PC-3 (cell line): ENCODE results near the gene PGBD2. TPM values are rescaled to one million over a fixed set of nuclear protein-coding genes. Genes with fewer than 3 reads are reported as not detected.
A peak's percentile ranks its signal among the peaks of the same experiment; 100 is the strongest.

ENCODE experiments used
- ATAC-seq: fragments of 200-7000 bp; cut with Tn5 transposase; 2 replicates; pipeline ENCODE4 v1.9.1; 2020; ENCODE audit warnings: mild to moderate bottlenecking, moderate library complexity
- BruUV-seq: library from RNA; stranded (reverse); fragments of 400-500 nt; replicated peaks from 2 replicates; lab custom pipeline; 2021; lab: Mats Ljungman, UMichigan
- CTCF ChIA-PET: fragments of 300-600 bp; sonication (Branson Sonifier 250); formaldehyde crosslinking; loops from one replicate; lab custom pipeline; 2022; ENCODE audit warnings: antibody characterized with exemption; lab: Charles Lee
- POLR2A ChIA-PET: fragments of 300-600 bp; sonication (Branson Sonifier 250); formaldehyde crosslinking; loops from one replicate; lab custom pipeline; 2022; ENCODE audit warnings: antibody characterized with exemption; ENCODE audit not compliant: unreplicated experiment; lab: Charles Lee
- DNase-seq: peaks from one replicate; pipeline ENCODE4 v3.0.0-alpha.2; 2015
- H2AFZ ChIP-seq: fragments of 300-600 bp; sonication (generic); 2 replicates; pipeline ENCODE4 v1.6.0; 2016; ENCODE audit warnings: antibody characterized with exemption, low read length
- H3F3A ChIP-seq: fragments of 300-600 bp; sonication (generic); one replicate; pipeline ENCODE4 v1.6.0; 2017; ENCODE audit warnings: antibody characterized with exemption, low read length, control low read depth, mild to moderate bottlenecking; ENCODE audit not compliant: unreplicated experiment
- H3K27ac ChIP-seq: fragments of 300-600 bp; sonication (generic); 2 replicates; pipeline ENCODE4 v1.5.1; 2016; ENCODE audit warnings: mild to moderate bottlenecking, low read length
- H3K27me3 ChIP-seq: fragments of 300-600 bp; sonication (generic); 2 replicates; pipeline ENCODE4 v1.6.1; 2016; ENCODE audit warnings: low read length, mixed read lengths
- H3K36me3 ChIP-seq: fragments of 300-600 bp; sonication (generic); 2 replicates; pipeline ENCODE4 v1.6.1; 2016; ENCODE audit warnings: low read depth, mixed run types, low read length, mixed read lengths
- H3K4me1 ChIP-seq: fragments of 300-600 bp; sonication (generic); 2 replicates; pipeline ENCODE4 v1.5.1; 2016; ENCODE audit warnings: low read length; ENCODE audit not compliant: insufficient read depth
- H3K4me2 ChIP-seq: fragments of 300-600 bp; sonication (generic); 2 replicates; pipeline ENCODE4 v1.6.0; 2016; ENCODE audit warnings: low read length
- H3K4me3 ChIP-seq: fragments of 300-600 bp; sonication (generic); 2 replicates; pipeline ENCODE4 v1.5.1; 2016; ENCODE audit warnings: mild to moderate bottlenecking, low read length, mixed read lengths
- H3K79me2 ChIP-seq: fragments of 300-600 bp; sonication (generic); 2 replicates; pipeline ENCODE4 v1.6.1; 2017; ENCODE audit warnings: low read length, mixed read lengths
- H3K9ac ChIP-seq: fragments of 300-600 bp; sonication (generic); 2 replicates; pipeline ENCODE4 v1.6.0; 2016; ENCODE audit warnings: mild to moderate bottlenecking, low read length
- H3K9me2 ChIP-seq: fragments of 300-600 bp; sonication (generic); replicated peaks from 2 replicates; pipeline ENCODE4 v1.6.1; 2016; ENCODE audit warnings: mixed run types, low read length, mixed read lengths
- H3K9me3 ChIP-seq: fragments of 300-600 bp; sonication (generic); 2 replicates; pipeline ENCODE4 v1.6.1; 2016; ENCODE audit warnings: low read length, mixed read lengths
- H4K20me1 ChIP-seq: fragments of 300-600 bp; sonication (generic); 2 replicates; pipeline ENCODE4 v1.6.1; 2016; ENCODE audit warnings: low read length, mixed read lengths
- EZH2 ChIP-seq: fragments of 300-600 bp; sonication (generic); IDR thresholded peaks from one replicate; pipeline ENCODE4 v1.6.1; 2017; ENCODE audit warnings: antibody characterized with exemption, mild to moderate bottlenecking, low read length; ENCODE audit not compliant: unreplicated experiment
- EZH2phosphoT487 ChIP-seq: fragments of 300-600 bp; sonication (generic); IDR thresholded peaks from 2 replicates; pipeline ENCODE4 v1.6.1; 2018; ENCODE audit warnings: mild to moderate bottlenecking, antibody characterized with exemption, low read length, borderline replicate concordance
- intact Hi-C: fragments of 100-400 bp; cut with micrococcal nuclease; formaldehyde crosslinking; loops from 2 replicates; pipeline ENCODE4 v1.9.0; 2023
- total RNA-seq: library from RNA; depleted of rRNA; stranded (reverse); fragments of >200 nt; gene quantifications from 2 replicates; pipeline ENCODE4 v1.2.3, GENCODE V29; 2014
- TF ChIP-seq, protein P1 (sequence below): fragments of 300-600 bp; sonication (generic); conservative IDR thresholded peaks from 2 replicates; pipeline ENCODE4 v1.5.1; 2017; ENCODE audit warnings: antibody characterized with exemption, low read depth, mild to moderate bottlenecking, low read length

The PGBD2 gene
- total RNA-seq, 1 experiment from 2014 or later: 6.5 TPM

DNA sequence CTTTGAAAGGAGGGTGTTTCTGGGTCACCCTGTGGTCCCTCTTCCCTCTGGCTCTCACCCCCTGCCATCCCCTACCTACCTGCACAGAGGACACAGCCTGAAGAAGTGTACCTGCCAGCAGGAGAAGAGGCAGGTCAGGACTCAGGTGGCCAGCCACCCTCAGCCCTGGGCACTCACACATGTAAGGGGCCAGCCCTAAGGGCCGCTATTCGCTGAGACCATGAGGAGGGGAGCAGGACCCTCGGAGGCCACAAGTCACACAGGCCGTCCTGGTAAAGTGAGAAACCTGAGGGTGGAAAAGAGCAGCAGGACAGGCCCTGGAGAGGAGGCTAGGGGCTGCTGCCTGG, 48.3 kb upstream of the PGBD2 start:
- ATAC-seq (peak; percentile 3), DNase-seq (no peak)
- no peaks in the 10 kb centered on the region for H3K9me2 ChIP-seq
- H3F3A ChIP-seq: no peaks in the 10 kb centered on the region
- H3K9ac ChIP-seq: peak overlapping the region; percentile 88
- H3K79me2 ChIP-seq: peaks cover 31% of the 10 kb centered on the region
- no peaks in the 10 kb centered on the region for H3K9me3 ChIP-seq
- H2AFZ ChIP-seq: peak overlapping the region; percentile 91
- no peaks in the 10 kb centered on the region for H3K27me3 ChIP-seq
- H3K27ac ChIP-seq: peak overlapping the region; percentile 58
- intact Hi-C loops: loop anchor here (1.0 kb wide), 2 partner anchors 19 to 31 kb away; partner anchors contain the start of gene ZNF672
- H3K36me3 ChIP-seq: peaks cover 28% of the 10 kb centered on the region
- ChIA-PET CTCF (interaction anchor here (1.5 kb wide), 1 partner anchor 15 kb away, joined by 6 read pairs; no protein-coding TSS in a partner anchor), POLR2A (no interaction called here)
- peak overlapping the region; percentile 75 for H3K4me3 ChIP-seq
- H3K4me1 ChIP-seq: peaks cover 32% of the 10 kb centered on the region
- no TSS peak for BruUV-seq
- H3K4me2 ChIP-seq: peak overlapping the region; percentile 89
- no peaks in the 10 kb centered on the region for H4K20me1 ChIP-seq
- TF ChIP-seq EZH2 (no peak), EZH2phosphoT487 (no peak)
- TF ChIP-seq, protein P1, sequence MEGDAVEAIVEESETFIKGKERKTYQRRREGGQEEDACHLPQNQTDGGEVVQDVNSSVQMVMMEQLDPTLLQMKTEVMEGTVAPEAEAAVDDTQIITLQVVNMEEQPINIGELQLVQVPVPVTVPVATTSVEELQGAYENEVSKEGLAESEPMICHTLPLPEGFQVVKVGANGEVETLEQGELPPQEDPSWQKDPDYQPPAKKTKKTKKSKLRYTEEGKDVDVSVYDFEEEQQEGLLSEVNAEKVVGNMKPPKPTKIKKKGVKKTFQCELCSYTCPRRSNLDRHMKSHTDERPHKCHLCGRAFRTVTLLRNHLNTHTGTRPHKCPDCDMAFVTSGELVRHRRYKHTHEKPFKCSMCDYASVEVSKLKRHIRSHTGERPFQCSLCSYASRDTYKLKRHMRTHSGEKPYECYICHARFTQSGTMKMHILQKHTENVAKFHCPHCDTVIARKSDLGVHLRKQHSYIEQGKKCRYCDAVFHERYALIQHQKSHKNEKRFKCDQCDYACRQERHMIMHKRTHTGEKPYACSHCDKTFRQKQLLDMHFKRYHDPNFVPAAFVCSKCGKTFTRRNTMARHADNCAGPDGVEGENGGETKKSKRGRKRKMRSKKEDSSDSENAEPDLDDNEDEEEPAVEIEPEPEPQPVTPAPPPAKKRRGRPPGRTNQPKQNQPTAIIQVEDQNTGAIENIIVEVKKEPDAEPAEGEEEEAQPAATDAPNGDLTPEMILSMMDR: no peak

DNA sequence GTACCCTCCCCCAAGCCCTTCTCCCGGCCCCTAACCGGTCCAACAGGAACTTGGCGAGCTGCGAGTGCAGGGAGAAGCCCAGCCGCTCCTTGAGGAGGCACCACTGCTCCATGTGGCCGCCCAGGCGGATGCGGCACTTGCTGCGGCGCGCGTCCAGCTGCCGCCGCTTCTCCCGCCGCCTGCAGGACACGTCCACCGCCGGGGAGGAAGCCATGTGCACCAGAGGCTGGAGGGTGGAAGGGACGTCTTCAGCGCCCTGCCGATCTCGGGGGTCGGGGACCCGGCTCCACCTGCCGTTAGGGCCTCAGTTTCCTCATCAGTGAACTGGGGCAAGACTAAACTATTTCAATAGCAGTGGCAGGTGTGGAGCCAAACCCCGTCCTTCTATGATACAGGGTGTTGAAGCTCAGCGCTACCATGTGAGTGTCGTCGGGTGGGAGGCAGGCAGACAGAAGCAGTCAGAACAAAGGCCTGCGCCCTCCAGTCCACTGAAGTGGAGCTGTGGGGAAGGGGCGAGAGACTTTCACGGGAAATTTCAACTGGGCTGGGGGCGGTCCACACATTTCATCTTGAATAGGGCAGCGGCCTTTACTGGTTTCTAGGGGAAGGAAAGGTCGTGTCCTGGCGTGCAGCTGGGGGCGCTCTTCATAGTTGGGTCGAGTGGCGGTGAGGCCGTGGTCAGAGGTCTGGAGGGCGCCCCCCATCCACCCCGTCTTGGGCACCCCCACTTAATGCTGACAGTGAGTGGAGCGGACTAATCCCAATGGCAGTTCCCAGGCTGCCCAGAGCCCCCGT, 47.7 kb upstream of the PGBD2 start:
- H3F3A ChIP-seq: no peaks in the 10 kb centered on the region
- ChIA-PET POLR2A (interaction anchor here (0.6 to 1.0 kb wide), 3 partner anchors 10 to 1001 kb away, joined by 4 read pairs; partner anchors contain the start of genes TRIM58 and ZNF672), CTCF (interaction anchor here (0.8 to 1.5 kb wide), 3 partner anchors 15 to 33 kb away, joined by 3 to 12 read pairs (median 6); no protein-coding TSS in a partner anchor)
- H2AFZ ChIP-seq: peak overlapping the region; percentile 91
- H3K27me3 ChIP-seq: no peaks in the 10 kb centered on the region
- peaks cover 34% of the 10 kb centered on the region for H3K4me1 ChIP-seq
- no peaks in the 10 kb centered on the region for H3K9me3 ChIP-seq
- H3K9me2 ChIP-seq: no peaks in the 10 kb centered on the region
- peaks cover 31% of the 10 kb centered on the region for H3K79me2 ChIP-seq
- peak overlapping the region; percentile 58 for H3K27ac ChIP-seq
- peak overlapping the region; percentile 88 for H3K9ac ChIP-seq
- peak; percentile 91 for DNase-seq
- H3K4me3 ChIP-seq: peak overlapping the region; percentile 75
- H4K20me1 ChIP-seq: no peaks in the 10 kb centered on the region
- ATAC-seq: peak; percentile 54
- peak overlapping the region; percentile 89 for H3K4me2 ChIP-seq
- H3K36me3 ChIP-seq: peaks cover 23% of the 10 kb centered on the region
- BruUV-seq: TSS peak; percentile 54
- intact Hi-C loops: loop anchor here (1.0 kb wide), 2 partner anchors 20 to 32 kb away; partner anchors contain the start of gene ZNF672
- TF ChIP-seq, protein P1: peak; percentile 70
- TF ChIP-seq EZH2phosphoT487: no peak
